ENCODE data around the gene CLN5.
A peak's percentile ranks its signal among the peaks of the same experiment; 100 is the strongest.

CLN5 gene

DNA sequence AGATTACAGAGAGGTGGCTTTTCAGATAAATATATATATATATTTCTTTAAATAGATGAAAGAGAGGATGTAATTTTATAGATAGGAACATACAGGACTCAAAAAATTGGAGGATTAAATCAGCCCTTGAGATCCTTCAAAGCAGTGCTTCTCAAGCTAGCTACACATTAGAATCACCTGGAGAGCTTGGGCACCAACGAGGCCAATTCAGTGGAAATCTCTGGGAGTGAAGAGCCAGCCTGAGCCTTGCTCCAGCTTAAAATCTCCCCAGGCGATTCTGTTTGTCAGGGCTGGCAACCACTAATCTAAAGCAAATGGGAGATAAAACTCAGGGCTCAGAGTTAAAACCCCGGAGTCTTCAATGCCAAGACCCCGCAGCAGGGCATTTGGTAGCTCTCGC is 15.0 kb upstream of the CLN5 start:
- in situ Hi-C loops (cut with HindIII; ENCODE audit: low pct_ligation_motif_present, low sequenced_read_pairs) = no loop called here

GRCh38 chr13:76980075-76980718 is 11.7 kb upstream of the CLN5 start:
- Histone ChIP-seq H3K27ac (no peak overlapping the region), H3K4me3 (ENCODE audit: low read depth, low read length) (peak overlapping the region; percentile 47), H3K27me3 (replicated peaks) (no peaks in the 10 kb centered on the region), H3K36me3 (replicated peaks) (no peaks in the 10 kb centered on the region)
- in situ Hi-C loops (cut with HindIII; ENCODE audit: low pct_ligation_motif_present, low sequenced_read_pairs) = no loop called here
- peak; percentile 37 for DNase-seq
- TF ChIP-seq, protein P1, sequence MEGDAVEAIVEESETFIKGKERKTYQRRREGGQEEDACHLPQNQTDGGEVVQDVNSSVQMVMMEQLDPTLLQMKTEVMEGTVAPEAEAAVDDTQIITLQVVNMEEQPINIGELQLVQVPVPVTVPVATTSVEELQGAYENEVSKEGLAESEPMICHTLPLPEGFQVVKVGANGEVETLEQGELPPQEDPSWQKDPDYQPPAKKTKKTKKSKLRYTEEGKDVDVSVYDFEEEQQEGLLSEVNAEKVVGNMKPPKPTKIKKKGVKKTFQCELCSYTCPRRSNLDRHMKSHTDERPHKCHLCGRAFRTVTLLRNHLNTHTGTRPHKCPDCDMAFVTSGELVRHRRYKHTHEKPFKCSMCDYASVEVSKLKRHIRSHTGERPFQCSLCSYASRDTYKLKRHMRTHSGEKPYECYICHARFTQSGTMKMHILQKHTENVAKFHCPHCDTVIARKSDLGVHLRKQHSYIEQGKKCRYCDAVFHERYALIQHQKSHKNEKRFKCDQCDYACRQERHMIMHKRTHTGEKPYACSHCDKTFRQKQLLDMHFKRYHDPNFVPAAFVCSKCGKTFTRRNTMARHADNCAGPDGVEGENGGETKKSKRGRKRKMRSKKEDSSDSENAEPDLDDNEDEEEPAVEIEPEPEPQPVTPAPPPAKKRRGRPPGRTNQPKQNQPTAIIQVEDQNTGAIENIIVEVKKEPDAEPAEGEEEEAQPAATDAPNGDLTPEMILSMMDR (IDR thresholded peaks at IDR 0.05; ENCODE audit: low read depth, low read length, missing control alignments) = peak; percentile 94

More for the DNA sequence above, 15.0 kb upstream of the CLN5 start:
- Histone ChIP-seq H3K27me3 (replicated peaks) (no peaks in the 10 kb centered on the region), H3K36me3 (replicated peaks) (no peaks in the 10 kb centered on the region), H3K4me3 (ENCODE audit: low read depth, low read length) (no peak overlapping the region), H3K27ac (no peak overlapping the region)
- no peak for DNase-seq
- TF ChIP-seq, protein P1 (IDR thresholded peaks at IDR 0.05; ENCODE audit: low read depth, low read length, missing control alignments) = no peak

GRCh38 chr13:76982061-76982460 is 9.8 kb upstream of the CLN5 start:
- Histone ChIP-seq H3K27me3 (replicated peaks) (no peaks in the 10 kb centered on the region), H3K4me3 (ENCODE audit: low read depth, low read length) (no peak overlapping the region), H3K27ac (no peak overlapping the region), H3K36me3 (replicated peaks) (no peaks in the 10 kb centered on the region)
- in situ Hi-C loops (cut with HindIII; ENCODE audit: low pct_ligation_motif_present, low sequenced_read_pairs) = no loop called here
- TF ChIP-seq, protein P1 (IDR thresholded peaks at IDR 0.05; ENCODE audit: low read depth, low read length, missing control alignments) = no peak
- no peak for DNase-seq

GRCh38 chr13:76983676-76984075 is 8.2 kb upstream of the CLN5 start:
- H3K27ac ChIP-seq = no peak overlapping the region
- in situ Hi-C loops (cut with HindIII; ENCODE audit: low pct_ligation_motif_present, low sequenced_read_pairs) = no loop called here
- H3K27me3 ChIP-seq (replicated peaks) = no peaks in the 10 kb centered on the region
- DNase-seq = no peak
- no peak overlapping the region for H3K4me3 ChIP-seq (ENCODE audit: low read depth, low read length)
- H3K36me3 ChIP-seq (replicated peaks) = no peaks in the 10 kb centered on the region
- TF ChIP-seq, protein P1 (IDR thresholded peaks at IDR 0.05; ENCODE audit: low read depth, low read length, missing control alignments) = no peak

DNA sequence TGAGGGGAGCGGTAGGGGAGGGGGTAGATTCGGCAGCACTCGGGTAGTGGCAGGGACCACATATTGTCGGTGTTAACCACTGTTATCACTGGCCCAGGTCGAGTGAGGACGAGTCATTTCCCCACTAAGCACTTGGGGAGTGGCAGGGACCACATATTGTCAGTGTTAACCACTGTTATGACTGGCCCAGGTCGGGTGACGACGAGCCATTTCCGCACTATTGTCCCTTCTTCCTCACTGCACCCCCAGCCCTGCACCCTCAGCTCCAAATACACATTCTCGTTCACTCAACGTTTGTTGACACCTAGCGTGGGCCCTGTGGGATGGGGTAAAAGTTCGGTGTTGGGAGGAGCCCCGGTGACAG is 467 bp upstream of the CLN5 start:
- in situ Hi-C loops (cut with HindIII; ENCODE audit: low pct_ligation_motif_present, low sequenced_read_pairs) = no loop called here
- Histone ChIP-seq H3K27me3 (replicated peaks) (no peaks in the 10 kb centered on the region), H3K36me3 (replicated peaks) (no peaks in the 10 kb centered on the region), H3K27ac (peak overlapping the region; percentile 71), H3K4me3 (ENCODE audit: low read depth, low read length) (peak overlapping the region; percentile 94)
- no peak for DNase-seq
- TF ChIP-seq, protein P1 (IDR thresholded peaks at IDR 0.05; ENCODE audit: low read depth, low read length, missing control alignments) = no peak

- DNase-seq = no peak
- TF ChIP-seq, protein P1 (IDR thresholded peaks at IDR 0.05; ENCODE audit: low read depth, low read length, missing control alignments) = no peak
- Histone ChIP-seq H3K27me3 (replicated peaks) (no peaks in the 10 kb centered on the region), H3K27ac (peak overlapping the region; percentile 71), H3K4me3 (ENCODE audit: low read depth, low read length) (peak overlapping the region; percentile 94), H3K36me3 (replicated peaks) (no peaks in the 10 kb centered on the region)
- in situ Hi-C loops (cut with HindIII; ENCODE audit: low pct_ligation_motif_present, low sequenced_read_pairs) = no loop called here
Observed at GRCh38 chr13:76992548-76993001, 694 bp downstream of the CLN5 start.
